ENCODE data around the gene HS3ST3A1. TPM values are rescaled to one million over a fixed set of nuclear protein-coding genes. Genes with fewer than 3 reads are reported as not detected.

The HS3ST3A1 gene
- total RNA-seq, 2 experiments from 2014 or later, result 0.22 to 1.2 TPM

DNA sequence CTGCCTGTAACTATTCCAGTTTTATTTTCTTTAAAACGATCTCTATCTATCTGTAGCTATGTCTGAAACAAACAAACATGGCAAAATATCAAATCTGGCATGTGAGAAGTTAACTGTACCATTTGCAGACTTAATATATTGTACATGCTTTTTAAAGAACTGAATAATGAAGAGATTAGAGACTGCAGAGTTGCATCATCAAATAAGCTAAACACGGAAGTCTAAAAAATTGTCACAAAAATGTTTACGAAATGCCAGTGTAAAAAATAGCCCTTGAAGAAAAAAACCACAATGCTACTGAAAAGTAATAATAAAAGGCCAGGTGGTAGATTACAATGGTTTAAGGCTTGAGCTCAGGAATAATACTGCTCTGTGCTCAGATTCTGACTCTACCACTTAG lies 43.1 kb downstream of the HS3ST3A1 start:
- Mint-ChIP-seq H3K27ac (no peak overlapping the region), H3K9me3 (no peaks in the 10 kb centered on the region), H3K36me3 (ENCODE audit: low read depth) (no peaks in the 10 kb centered on the region), H3K4me3 (no peak overlapping the region), H3K4me1 (ENCODE audit: low read depth) (no peaks in the 10 kb centered on the region), H3K27me3 (peaks cover 4% of the 10 kb centered on the region)
- DNase-seq (no peak), ATAC-seq (ENCODE audit: poor library complexity) (no peak)
- POLR2A ChIA-PET, result no interaction called here
- CTCF ChIA-PET, result no interaction called here
- H3K4me3 ChIP-seq (ENCODE audit: low read length), result no peak overlapping the region
- intact Hi-C loops (cut with DNase I, micrococcal nuclease), result no loop called here
- no peaks in the 10 kb centered on the region for H3K9me3 ChIP-seq (ENCODE audit: control insufficient read depth in 1 of 2, insufficient read depth in 1 of 2, low read length in 2 of 2)
- TF ChIP-seq, protein P1, sequence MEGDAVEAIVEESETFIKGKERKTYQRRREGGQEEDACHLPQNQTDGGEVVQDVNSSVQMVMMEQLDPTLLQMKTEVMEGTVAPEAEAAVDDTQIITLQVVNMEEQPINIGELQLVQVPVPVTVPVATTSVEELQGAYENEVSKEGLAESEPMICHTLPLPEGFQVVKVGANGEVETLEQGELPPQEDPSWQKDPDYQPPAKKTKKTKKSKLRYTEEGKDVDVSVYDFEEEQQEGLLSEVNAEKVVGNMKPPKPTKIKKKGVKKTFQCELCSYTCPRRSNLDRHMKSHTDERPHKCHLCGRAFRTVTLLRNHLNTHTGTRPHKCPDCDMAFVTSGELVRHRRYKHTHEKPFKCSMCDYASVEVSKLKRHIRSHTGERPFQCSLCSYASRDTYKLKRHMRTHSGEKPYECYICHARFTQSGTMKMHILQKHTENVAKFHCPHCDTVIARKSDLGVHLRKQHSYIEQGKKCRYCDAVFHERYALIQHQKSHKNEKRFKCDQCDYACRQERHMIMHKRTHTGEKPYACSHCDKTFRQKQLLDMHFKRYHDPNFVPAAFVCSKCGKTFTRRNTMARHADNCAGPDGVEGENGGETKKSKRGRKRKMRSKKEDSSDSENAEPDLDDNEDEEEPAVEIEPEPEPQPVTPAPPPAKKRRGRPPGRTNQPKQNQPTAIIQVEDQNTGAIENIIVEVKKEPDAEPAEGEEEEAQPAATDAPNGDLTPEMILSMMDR (IDR thresholded peaks at IDR 0.05), result no peak
- H3K27ac ChIP-seq (ENCODE audit: low read depth in 1 of 2, low read length in 2 of 2), result no peak overlapping the region
- H3K4me1 ChIP-seq (ENCODE audit: insufficient read depth, low read length), result no peaks in the 10 kb centered on the region
- no peaks in the 10 kb centered on the region for H3K36me3 ChIP-seq (ENCODE audit: insufficient read depth, low read length)
- H3K27me3 ChIP-seq (ENCODE audit: control insufficient read depth in 1 of 2, insufficient read depth in 2 of 2, low read length in 2 of 2), result no peaks in the 10 kb centered on the region

DNA sequence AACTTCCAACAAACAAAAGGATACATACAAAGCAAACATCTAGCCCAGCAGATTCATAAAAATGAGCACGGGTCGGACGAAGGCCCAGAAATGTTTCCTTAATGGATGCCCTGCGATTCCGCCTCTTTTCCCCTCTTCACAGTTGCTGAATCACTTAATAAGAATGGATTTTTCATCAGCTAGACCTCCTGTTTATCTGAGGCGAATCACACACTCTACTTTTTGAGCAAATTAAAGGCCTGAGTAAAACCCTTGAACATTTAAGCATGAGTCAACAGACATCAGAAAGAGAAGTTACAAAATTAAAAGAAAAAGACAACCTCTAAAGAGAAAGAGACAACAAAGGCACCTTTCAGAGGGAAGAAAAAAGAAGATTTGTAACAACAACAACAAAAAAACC lies 44.7 kb downstream of the HS3ST3A1 start:
- Mint-ChIP-seq H3K27me3 (no peaks in the 10 kb centered on the region), H3K4me3 (no peak overlapping the region), H3K4me1 (ENCODE audit: low read depth) (no peaks in the 10 kb centered on the region), H3K9me3 (no peaks in the 10 kb centered on the region), H3K36me3 (ENCODE audit: low read depth) (no peaks in the 10 kb centered on the region), H3K27ac (no peak overlapping the region)
- TF ChIP-seq, protein P1 (IDR thresholded peaks at IDR 0.05), result no peak
- ChIA-PET POLR2A (no interaction called here), CTCF (no interaction called here)
- Histone ChIP-seq H3K27me3 (ENCODE audit: control insufficient read depth in 1 of 2, insufficient read depth in 2 of 2, low read length in 2 of 2) (no peaks in the 10 kb centered on the region), H3K4me1 (ENCODE audit: insufficient read depth, low read length) (no peaks in the 10 kb centered on the region), H3K4me3 (ENCODE audit: low read length) (no peak overlapping the region), H3K27ac (ENCODE audit: low read depth in 1 of 2, low read length in 2 of 2) (no peak overlapping the region), H3K36me3 (ENCODE audit: insufficient read depth, low read length) (no peaks in the 10 kb centered on the region), H3K9me3 (ENCODE audit: control insufficient read depth in 1 of 2, insufficient read depth in 1 of 2, low read length in 2 of 2) (no peaks in the 10 kb centered on the region)
- intact Hi-C loops (cut with DNase I, micrococcal nuclease), result no loop called here
- DNase-seq (no peak), ATAC-seq (ENCODE audit: poor library complexity) (no peak)

DNA sequence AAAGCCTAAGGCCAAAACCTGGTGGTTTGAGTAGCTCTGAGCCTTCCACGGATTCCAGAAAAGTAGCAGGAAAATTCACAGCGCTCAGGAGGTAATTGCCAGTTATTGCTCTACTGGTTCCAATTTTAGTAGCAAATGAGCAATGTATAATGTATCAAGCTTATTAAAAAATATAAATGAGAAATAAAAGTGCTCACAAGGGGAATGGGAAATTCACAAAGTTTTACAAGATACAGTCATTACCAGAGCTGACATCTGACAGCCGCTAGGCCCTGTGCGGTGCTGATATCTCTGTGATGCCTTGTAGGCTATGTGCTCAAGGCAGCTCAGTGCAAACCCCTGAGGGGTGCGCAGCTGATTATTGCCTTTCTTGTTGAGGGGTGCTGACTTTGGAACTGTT lies 47.5 kb downstream of the HS3ST3A1 start:
- peaks cover 3% of the 10 kb centered on the region for H3K9me3 Mint-ChIP-seq
- H3K27ac ChIP-seq (ENCODE audit: low read depth in 1 of 2, low read length in 2 of 2), result no peak overlapping the region
- no peaks in the 10 kb centered on the region for H3K36me3 ChIP-seq (ENCODE audit: insufficient read depth, low read length)
- H3K27ac Mint-ChIP-seq, result no peak overlapping the region
- no peaks in the 10 kb centered on the region for H3K36me3 Mint-ChIP-seq (ENCODE audit: low read depth)
- TF ChIP-seq, protein P1 (IDR thresholded peaks at IDR 0.05), result no peak
- no peak overlapping the region for H3K4me3 Mint-ChIP-seq
- POLR2A ChIA-PET, result no interaction called here
- H3K27me3 ChIP-seq (ENCODE audit: control insufficient read depth in 1 of 2, insufficient read depth in 2 of 2, low read length in 2 of 2), result no peaks in the 10 kb centered on the region
- no peaks in the 10 kb centered on the region for H3K4me1 Mint-ChIP-seq (ENCODE audit: low read depth)
- peaks cover 0 to 4% of the 10 kb centered on the region in 2 experiments for H3K9me3 ChIP-seq (ENCODE audit: control insufficient read depth in 1 of 2, insufficient read depth in 1 of 2, low read length in 2 of 2)
- no peaks in the 10 kb centered on the region for H3K4me1 ChIP-seq (ENCODE audit: insufficient read depth, low read length)
- ATAC-seq (ENCODE audit: poor library complexity), result no peak
- CTCF ChIA-PET, result no interaction called here
- intact Hi-C loops (cut with DNase I, micrococcal nuclease), result no loop called here
- no peak overlapping the region for H3K4me3 ChIP-seq (ENCODE audit: low read length)
- DNase-seq, result no peak
- peaks cover 16% of the 10 kb centered on the region for H3K27me3 Mint-ChIP-seq
